Transverse colon (tissue), 3 donors: Measurements from ENCODE around the gene AKAP6.

ENCODE experiments used
- POLR2A ChIP-seq: fragments of 450-650 bp; IDR thresholded peaks from one replicate; pipeline ENCODE4 v1.6.1; 2016; ENCODE audit warnings: antibody characterized with exemption, mild to moderate bottlenecking, moderate library complexity
- TF ChIP-seq, protein P1 (sequence below), 5 experiments: fragments of 200-600 bp in 3 of 5; fragments of 450-650 bp in 2 of 5; sonication (generic) in 3 of 5; IDR thresholded peaks; 1 replicate in 2 of 5; 2 replicates in 3 of 5; pipeline ENCODE4 v1.5.1; 2016 to 2017; ENCODE audit warnings: antibody characterized with exemption in 5 of 5, inconsistent platforms in 3 of 5, mild to moderate bottlenecking in 2 of 5, moderate library complexity in 1 of 5

DNA sequence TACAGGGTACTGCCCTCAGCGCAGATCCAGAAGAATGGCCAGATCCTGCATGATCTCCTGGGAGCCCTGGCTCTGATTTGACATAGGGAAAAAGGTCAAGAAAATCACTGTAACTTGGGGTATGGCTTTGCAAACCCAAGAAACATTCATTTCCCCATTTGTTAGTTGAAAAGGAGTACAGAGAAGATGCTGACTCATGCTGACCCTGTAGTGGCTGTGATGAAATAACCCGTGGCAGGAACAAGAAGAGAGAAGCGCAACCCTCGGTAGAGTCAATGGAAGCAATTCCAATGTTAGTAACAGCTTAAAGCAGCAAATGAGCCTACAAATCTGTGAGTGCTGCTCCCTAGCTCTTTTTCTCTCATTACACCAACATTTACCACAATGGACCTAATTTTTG, 328.0 kb downstream of the AKAP6 start:
- TF ChIP-seq, protein P1, sequence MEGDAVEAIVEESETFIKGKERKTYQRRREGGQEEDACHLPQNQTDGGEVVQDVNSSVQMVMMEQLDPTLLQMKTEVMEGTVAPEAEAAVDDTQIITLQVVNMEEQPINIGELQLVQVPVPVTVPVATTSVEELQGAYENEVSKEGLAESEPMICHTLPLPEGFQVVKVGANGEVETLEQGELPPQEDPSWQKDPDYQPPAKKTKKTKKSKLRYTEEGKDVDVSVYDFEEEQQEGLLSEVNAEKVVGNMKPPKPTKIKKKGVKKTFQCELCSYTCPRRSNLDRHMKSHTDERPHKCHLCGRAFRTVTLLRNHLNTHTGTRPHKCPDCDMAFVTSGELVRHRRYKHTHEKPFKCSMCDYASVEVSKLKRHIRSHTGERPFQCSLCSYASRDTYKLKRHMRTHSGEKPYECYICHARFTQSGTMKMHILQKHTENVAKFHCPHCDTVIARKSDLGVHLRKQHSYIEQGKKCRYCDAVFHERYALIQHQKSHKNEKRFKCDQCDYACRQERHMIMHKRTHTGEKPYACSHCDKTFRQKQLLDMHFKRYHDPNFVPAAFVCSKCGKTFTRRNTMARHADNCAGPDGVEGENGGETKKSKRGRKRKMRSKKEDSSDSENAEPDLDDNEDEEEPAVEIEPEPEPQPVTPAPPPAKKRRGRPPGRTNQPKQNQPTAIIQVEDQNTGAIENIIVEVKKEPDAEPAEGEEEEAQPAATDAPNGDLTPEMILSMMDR (IDR thresholded peaks at IDR 0.05), result no peak
- TF ChIP-seq POLR2A, result no peak
